HepG2 (cell line): ENCODE data around the gene SLC39A8. TPM values are rescaled to one million over a fixed set of nuclear protein-coding genes. Genes with fewer than 3 reads are reported as not detected.

ENCODE experiments used
- AHDC1 ChIP-seq: sonication (generic); formaldehyde crosslinking; IDR thresholded peaks from 2 replicates; pipeline ENCODE4 v1.5.1; 2020; ENCODE audit warnings: mild to moderate bottlenecking, missing genetic modification reagents, borderline replicate concordance
- BRCA1 ChIP-seq: sonication (generic); formaldehyde crosslinking; IDR thresholded peaks from 2 replicates; pipeline ENCODE4 v1.4.0; 2020; ENCODE audit warnings: missing genetic modification reagents
- CEBPZ ChIP-seq: IDR thresholded peaks from 2 replicates; pipeline ENCODE4 v1.6.1; 2012; ENCODE audit warnings: low read length, improper control_type of control experiment
- CENPBD1 ChIP-seq: sonication (generic); formaldehyde crosslinking; IDR thresholded peaks from 2 replicates; pipeline ENCODE4 v1.8.0; 2022; ENCODE audit warnings: missing genetic modification reagents, low read depth, mild to moderate bottlenecking, borderline replicate concordance
- PBX2 ChIP-seq: IDR thresholded peaks from 2 replicates; pipeline ENCODE4 v1.6.1; 2016; ENCODE audit warnings: control low read depth
- RELA ChIP-seq: sonication (generic); formaldehyde crosslinking; IDR thresholded peaks from 2 replicates; pipeline ENCODE4 v1.4.0; 2020; ENCODE audit warnings: missing genetic modification reagents
- TBX2 ChIP-seq: sonication (generic); formaldehyde crosslinking; IDR thresholded peaks from 2 replicates; pipeline ENCODE4 v1.5.0; 2020; ENCODE audit warnings: missing genetic modification reagents, mild to moderate bottlenecking, borderline replicate concordance
- TFDP2 ChIP-seq: sonication (generic); formaldehyde crosslinking; IDR thresholded peaks from 2 replicates; pipeline ENCODE4 v1.4.0; 2020; ENCODE audit warnings: missing genetic modification reagents
- TSC22D2 ChIP-seq: sonication (generic); formaldehyde crosslinking; IDR thresholded peaks from 2 replicates; pipeline ENCODE4 v1.5.1; 2020; ENCODE audit warnings: missing genetic modification reagents, mild to moderate bottlenecking, borderline replicate concordance
- ZBED4 ChIP-seq: sonication (generic); formaldehyde crosslinking; IDR thresholded peaks from 2 replicates; pipeline ENCODE4 v1.4.0; 2020; ENCODE audit warnings: missing genetic modification reagents, borderline replicate concordance
- ZNF891 ChIP-seq: sonication (generic); formaldehyde crosslinking; IDR thresholded peaks from 2 replicates; pipeline ENCODE4 v1.5.0; 2020; ENCODE audit warnings: mild to moderate bottlenecking, missing genetic modification reagents
- ZSCAN25 ChIP-seq: sonication (generic); formaldehyde crosslinking; IDR thresholded peaks from 2 replicates; pipeline ENCODE4 v1.8.0; 2022; ENCODE audit warnings: mild to moderate bottlenecking, missing genetic modification reagents
- polyA plus RNA-seq, 8 experiments: library from polyadenylated mRNA; depleted of rRNA in 3 of 8; stranded (reverse) in 7 of 8; unstranded in 1 of 8; fragments of >200 nt; fragmentation: Illumina TruSeq in 4 of 8; extraction: Trizol in 4 of 8; gene quantifications; 2 replicates each; pipeline versions ENCODE4 v1.2.1 to v1.2.3, GENCODE V29; 2011 to 2016; ENCODE audit warnings: low read depth in 4 of 8, missing spikeins in 1 of 8, mixed read lengths in 1 of 8; ENCODE audit not compliant: insufficient read depth in 1 of 8
- total RNA-seq, 5 experiments: library from RNA; depleted of rRNA; stranded (reverse); fragments of >200 nt; fragmentation: Illumina TruSeq; extraction: Trizol; gene quantifications; 2 replicates each; pipeline ENCODE4 v1.2.3, GENCODE V29; 2016; ENCODE audit warnings: low read depth in 1 of 5

The SLC39A8 gene
- total and polyA plus RNA-seq, 2 of the 13 experiments (the other 11 are each of a cell fraction or from before 2014, with no cell fraction given), result 0.22 to 0.38 TPM

GRCh38 chr4:102344520-102344953 is 745 bp downstream of the SLC39A8 start (continued):
- TF ChIP-seq TFDP2 (CRISPR knock-in tag), result peak; percentile 77
- TF ChIP-seq CEBPZ, result no peak
- TF ChIP-seq RELA (CRISPR knock-in tag), result no peak
- TF ChIP-seq CENPBD1, result no peak
- no peak; the same call in 1 of the 2 replicates for TF ChIP-seq TBX2 (CRISPR knock-in tag)
- TF ChIP-seq BRCA1 (CRISPR knock-in tag), result no peak
- TF ChIP-seq TSC22D2 (CRISPR knock-in tag), result no peak
- no peak for TF ChIP-seq PBX2 (CRISPR knock-in tag)
- no peak for TF ChIP-seq AHDC1 (CRISPR knock-in tag)
- no peak for TF ChIP-seq ZBED4 (CRISPR knock-in tag)
- TF ChIP-seq ZSCAN25 (CRISPR knock-in tag), result no peak
- 0 out of 2 replicates have a peak, but pooled peaks have one; percentile 33 for TF ChIP-seq ZNF891 (CRISPR knock-in tag)
